ENCODE measurements around the gene HOXD13.
A peak's percentile ranks its signal among the peaks of the same experiment; 100 is the strongest.

The HOXD13 gene

DNA sequence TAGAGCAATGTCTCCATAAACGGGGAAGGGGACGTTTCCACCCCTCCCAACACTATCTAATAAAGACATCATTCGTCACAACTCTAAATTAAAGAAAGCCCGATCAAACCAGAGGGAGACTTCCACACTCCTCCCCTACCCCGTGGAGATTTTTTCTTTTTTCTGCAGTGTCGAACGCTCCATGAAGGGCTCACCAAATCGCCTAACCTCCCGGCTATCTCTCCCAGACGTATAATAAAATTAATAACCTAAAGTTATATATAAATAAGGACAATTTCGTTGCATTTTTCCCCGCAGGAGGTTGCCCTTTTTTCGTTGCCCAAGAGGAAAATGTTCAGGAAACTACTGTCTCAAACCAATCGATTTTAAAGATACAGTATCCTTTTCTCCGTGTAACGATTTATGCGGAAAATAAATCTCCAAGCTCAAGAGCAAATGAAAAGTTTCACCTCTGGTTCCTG is 11.1 kb upstream of the HOXD13 start:
- DNase-seq: no peak

GRCh38 chr2:176081837-176082524 is 10.5 kb upstream of the HOXD13 start:
- DNase-seq: no peak

DNA sequence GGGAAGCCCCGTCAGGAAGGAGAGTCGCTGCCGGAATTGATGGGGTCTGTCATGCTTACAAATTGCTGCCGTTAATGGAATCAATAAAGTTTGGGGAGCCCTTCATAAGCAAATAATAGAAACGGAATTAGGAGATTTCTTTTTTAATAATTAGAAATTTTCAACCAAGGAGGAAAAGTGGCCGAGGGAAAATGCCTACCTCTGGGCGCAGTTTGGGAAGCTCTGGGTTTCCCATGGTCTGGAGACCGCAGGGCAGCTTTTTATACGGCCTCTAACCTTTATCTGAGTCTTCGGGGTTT is 10.0 kb upstream of the HOXD13 start:
- DNase-seq: no peak

DNA sequence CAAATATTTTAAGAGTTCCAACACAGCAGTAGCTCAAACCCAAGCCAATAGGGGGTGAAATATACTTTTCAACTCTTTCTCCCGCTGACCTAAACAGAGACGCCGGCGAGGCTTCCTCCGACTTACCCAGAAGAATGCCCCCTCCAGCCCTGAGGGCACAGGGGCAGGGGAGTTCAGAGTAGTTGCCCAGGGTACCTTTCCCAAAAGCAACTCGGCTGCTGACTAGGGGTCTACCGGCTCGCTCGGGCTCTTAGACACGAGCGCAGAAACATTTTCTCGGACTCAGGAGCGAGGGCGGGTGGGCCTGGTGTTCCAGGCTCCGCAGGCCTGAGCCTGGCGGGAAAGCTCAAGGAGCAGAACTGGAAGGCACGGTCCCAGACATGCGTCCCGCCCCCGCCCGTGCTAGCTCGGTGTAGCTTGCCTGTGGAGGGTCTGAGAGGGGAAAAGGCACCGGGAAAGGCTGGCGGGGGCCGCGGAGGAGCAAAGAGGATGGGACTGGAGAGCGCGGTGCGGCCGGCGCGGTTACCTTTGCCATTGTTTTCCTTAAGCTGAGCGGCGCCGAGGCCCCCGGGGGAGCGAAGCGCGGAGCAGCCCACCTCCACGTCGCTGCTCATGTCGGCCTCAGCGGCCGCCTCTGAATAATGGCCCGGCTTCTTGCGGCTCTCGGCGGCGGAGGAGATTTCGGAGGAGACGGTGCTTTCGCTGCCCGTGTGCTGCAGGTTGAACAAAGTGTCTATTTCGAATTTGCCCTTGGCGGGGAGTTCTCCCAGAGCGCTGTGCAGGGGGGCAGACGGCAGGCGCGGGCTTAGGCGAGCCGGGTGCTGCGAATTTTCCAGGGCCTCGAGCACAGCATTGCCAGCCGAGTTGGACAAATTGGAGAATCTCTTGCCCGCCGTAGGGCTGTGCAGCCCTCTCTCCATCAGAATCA is 9.4 kb upstream of the HOXD13 start:
- no peak for DNase-seq

- no peak for DNase-seq
These were observed 8.7 kb upstream of the HOXD13 start, which contains the start of gene EVX2 for GRCh38 chr2:176083796-176084261. Gene EVX2, minus strand, starts transcription at chr2:176083962. Its CDS starts 186 bp downstream, at chr2:176083776.

GRCh38 chr2:176084611-176085119 is 7.9 kb upstream of the HOXD13 start:
- no peak for DNase-seq

DNA sequence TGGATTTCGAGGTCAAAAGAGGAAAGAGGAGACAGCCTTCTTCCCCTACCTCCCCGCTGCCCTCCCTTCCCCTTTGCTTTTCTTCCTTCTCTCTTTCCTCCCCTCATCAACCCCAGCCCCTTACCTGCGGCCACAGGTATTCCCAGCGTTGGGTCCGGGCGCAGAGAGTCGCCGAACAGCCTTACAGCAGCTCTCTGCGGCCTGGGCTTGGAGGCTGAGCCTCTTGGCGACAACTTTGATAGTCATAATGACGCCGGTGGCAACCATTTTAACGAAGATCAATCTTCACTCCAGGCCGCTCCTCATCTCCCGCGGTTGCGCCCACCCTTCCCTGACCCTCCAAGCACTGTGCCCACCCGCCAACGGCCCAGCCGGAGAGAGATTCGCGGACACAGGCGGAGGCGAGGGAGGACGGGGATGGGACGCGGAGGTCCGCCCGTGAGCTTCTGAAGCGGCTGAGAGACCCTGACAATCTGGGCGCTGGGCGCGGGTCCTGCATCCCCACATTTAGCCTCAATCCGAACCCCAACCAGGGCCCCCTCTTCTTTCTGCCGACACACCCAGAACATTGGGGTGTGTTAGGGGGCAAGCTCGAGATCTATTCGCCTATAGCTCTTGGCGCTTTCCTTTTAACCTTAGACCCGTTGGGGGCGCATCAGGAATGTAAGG is 7.3 kb upstream of the HOXD13 start:
- no peak for DNase-seq

DNA sequence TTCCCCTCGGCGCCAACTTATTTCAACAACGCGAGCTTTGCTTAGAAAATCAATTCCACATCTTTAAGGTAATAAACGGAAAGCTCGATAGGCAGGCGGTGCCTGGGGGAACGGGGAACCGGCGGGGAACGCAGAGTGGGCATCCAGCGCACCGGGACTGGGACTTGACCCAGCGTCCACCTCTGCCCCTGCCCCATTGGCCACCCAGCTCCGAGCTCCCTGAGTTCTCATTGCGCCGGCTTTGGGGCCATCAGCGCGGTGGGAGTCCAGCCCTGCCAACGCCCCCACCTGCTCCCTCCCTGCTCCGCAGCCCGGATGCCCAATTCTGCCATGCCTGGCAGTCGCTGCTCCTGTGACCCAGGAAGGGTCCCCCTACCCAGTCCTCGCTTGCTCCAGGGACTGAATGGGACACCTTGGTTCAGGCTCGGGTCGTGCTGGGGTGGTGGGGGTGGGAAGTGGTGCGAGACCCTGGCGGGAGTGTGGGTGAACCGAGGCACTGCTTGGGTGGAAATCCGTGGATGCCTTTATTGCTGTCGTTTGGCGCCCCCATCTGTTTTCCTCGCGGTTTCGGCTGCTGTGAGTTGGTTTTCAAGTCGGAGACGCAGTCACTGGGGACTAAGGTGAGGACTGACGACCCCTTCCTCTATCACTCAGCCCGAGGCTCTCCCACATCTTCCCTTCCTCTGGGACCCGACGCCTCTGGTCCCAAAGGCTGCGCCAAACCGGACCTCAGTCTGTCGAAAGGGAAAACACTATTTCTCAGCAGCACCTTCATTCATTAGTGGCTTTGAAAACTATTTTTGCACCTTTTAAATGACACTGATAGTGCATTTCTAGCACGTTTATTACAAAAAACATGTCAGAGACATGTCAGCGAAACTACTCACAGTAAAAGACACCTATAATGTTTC is 6.4 kb upstream of the HOXD13 start:
- peak; percentile 48 for DNase-seq

DNA sequence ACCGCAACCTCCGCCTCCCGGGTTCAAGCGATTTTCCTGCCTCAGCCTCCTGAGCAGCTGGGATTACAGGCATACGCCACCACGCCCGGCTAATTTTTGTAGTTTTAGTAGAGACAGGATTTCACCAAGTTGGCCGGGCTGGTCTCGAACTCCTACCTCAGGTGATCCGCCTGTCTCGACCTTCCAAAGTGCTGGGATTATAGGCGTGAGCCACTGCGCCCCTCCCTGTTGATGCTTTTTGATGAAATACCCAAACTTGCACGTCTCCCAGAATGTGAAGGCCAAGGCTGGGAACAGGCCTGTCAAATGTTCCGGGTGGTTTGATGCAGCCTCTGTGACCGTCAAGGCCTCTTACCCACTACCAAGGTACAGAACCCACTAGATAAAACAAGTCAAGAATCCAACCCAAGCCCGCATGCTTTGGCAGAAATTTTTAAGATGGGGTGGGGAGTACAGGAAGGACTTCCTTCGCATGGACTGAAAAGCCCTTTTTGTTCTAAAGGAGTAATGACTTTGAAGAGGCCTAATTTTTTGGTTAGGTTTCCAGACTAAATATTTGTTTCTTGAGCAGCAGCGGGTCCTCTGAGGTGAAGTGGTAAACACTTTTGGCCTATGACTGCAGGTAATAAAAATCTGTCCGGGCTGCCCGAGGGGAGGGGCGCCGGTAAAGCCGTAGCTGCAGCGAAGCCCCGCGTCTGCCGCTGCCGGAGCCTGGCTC is 5.0 kb upstream of the HOXD13 start:
- no peak for DNase-seq

DNA sequence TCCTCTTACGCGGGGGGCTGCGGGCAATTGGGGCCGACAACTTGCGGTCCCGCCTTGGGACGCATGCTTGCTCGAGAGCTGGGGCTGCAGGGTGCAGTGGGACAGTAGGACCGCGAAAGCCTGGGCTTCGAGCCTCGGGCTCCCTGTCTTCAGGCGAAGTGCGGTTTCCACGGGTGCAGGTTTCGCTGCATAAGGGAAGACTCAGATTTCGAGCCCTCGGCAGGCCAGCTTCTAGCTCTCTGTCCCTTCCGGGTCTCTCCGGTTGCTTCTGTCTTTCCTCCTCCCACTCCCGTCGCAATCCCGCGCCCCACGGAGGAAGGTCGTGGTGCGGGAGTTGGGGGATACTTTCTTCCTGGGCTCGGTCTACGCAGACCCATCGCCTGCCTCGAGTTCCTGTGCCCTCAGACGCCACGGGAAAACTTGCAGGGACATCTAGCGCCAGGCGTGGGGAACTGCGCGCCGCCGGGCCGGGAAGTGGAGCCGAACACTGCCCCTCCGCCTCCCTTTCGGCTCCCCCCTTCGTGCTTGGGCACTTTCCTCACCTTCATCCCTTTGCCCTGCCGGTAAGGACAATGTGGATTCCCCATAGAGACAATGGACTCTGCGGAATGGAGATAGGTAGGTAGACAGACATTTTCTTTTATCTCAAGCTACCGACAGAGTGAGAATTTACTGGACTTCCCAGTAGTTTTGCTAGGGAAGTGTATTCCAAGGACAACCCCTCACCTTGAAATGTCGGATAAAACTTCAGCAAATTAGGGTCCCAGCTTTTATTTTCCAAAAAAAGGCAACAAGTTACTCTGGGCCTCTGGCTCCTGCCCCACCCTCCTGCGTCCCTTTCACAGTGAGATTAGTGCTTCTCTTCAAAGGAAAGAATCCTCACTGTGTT is 4.2 kb upstream of the HOXD13 start:
- peak; percentile 41 for DNase-seq

GRCh38 chr2:176088937-176089842 is 3.3 kb upstream of the HOXD13 start:
- no peak for DNase-seq

DNA sequence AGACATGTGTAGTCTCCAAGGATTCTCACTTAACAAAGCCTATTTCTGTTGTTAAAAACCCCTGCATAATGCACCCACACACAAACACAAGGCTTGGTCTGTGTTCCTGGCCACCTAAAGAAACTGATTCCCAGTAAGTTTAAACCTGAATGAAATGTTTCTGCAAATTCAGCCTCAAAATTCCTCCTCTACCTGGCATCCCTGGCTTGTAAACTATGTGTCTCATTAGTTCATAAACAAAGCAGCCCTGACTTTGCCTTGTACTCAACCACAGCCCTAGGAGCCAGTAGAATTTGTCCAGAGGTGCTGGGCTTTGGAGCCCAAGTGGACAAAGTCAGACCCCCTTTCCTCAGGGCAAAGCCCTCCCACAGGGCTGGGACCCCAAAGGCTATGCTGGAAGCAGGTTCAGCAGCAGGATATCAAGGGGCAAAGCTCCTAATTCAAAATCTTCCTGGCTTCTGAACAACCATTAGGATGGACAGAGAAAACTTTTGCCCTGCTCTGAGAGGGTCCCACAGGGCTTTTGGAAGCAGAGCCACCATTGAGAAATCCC is 2.6 kb upstream of the HOXD13 start:
- DNase-seq: no peak

DNA sequence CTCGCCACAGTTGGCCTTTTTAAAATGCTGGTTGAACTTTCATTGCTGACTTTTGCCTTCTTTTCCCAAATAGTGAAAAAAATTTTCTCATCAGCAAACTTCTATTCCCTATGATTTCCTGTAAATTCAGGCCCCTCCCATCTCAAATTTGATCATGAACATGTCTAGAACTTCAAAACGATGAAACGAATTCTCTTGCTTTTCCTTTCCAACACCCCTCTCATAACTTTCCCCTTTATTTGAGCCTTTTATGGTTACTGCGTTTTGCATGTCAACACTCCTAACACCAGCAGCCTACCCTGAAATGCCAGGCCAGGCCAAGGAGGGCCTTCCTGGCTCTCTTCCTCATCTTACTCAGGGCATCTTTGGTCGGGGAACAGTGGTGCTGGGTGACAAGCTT is 1.7 kb upstream of the HOXD13 start:
- no peak for DNase-seq

DNA sequence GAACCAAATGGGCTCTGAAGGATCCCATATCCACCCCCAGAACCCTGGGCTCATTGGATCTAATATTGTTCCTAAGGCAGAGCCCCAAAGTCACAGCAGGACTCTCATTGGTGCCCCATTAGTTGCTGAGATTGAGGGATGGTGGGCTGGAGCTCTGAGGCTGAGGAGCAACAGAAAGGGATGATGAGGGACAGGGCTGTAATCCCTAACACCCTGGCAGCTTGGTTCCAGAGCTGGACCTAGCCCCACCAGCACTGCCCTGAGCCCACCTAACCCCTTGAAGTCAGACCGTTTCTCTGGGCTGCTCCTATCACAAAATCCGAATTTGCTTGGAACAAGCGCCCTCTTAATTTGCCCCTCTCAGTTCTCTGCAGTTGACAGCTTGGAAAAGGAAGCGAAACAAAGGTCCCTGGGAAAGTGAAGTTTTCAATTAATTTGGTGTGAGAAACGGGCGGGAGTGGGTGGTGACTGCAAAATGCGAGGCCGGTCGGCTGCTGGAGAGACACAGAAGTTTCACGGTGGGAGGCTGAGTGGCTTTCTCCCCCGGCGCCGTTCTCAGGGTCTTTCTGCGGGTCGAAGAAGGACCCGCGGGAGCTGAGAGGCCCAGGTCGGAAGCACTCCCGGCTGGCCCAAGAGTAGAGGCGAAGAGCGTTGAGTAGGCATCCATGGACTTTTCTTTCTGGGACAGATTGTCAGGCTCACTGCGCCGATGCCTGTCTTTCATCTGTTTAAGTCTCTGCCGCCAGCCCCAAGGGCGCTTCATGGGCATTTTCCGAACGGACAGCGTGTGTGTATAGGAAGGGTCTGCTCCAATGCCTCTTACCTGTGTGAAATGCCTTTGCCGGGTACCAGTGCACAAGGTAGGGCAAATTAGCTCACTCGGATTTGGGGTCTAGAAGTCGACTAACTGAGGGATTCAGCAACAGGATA is 927 bp upstream of the HOXD13 start:
- no peak for DNase-seq

GRCh38 chr2:176093145-176093897 is 800 bp downstream of the HOXD13 start:
- DNase-seq: no peak

DNA sequence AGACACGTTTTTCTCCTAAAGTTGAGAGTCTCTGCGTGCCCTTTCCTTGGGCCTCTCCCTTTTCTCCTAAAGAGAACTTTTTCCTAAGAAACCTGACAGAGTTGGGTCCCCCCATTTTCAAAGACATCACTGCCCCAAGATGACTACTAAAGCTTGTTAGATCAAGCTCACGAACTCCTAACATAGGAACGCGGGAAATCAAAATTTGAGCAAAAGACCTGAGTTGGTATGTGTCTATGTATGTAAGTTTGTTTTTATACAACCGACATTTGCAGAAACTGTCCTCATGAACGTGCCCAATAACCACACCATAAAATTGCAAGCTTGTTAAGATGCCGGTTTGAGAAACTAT is 1.4 kb downstream of the HOXD13 start:
- DNase-seq: no peak

DNA sequence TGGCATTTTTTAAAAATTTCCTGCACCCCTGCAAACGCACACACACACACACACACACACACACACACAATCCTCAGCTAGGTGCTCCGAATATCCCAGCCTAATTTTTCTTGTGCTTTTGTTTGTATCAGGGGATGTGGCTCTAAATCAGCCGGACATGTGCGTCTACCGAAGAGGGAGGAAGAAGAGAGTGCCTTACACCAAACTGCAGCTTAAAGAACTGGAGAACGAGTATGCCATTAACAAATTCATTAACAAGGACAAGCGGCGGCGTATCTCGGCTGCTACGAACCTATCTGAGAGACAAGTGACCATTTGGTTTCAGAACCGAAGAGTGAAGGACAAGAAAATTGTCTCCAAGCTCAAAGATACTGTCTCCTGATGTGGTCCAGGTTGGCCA is 1.8 kb downstream of the HOXD13 start:
- DNase-seq: no peak

All from amniotic stem cell (primary cell).